AG09309 (cell line): ENCODE data around the gene TGFBR1.

Experiments
- DNase-seq: peaks from one replicate; pipeline ENCODE4 v3.0.0-alpha.2; 2010; ENCODE audit warnings: low read depth
- H3K4me3 ChIP-seq: 2 replicates; pipeline ENCODE4 v1.5.1; 2011; ENCODE audit warnings: mild to moderate bottlenecking, low read depth, low read length, moderate library complexity; ENCODE audit not compliant: control insufficient read depth
- CTCF ChIP-seq: IDR thresholded peaks from 2 replicates; pipeline ENCODE4 v1.5.1; 2011; ENCODE audit warnings: mild to moderate bottlenecking, low read depth, low read length, inconsistent platforms; ENCODE audit not compliant: insufficient read depth, control insufficient read depth; ENCODE audit errors: missing control alignments

The TGFBR1 gene

DNA sequence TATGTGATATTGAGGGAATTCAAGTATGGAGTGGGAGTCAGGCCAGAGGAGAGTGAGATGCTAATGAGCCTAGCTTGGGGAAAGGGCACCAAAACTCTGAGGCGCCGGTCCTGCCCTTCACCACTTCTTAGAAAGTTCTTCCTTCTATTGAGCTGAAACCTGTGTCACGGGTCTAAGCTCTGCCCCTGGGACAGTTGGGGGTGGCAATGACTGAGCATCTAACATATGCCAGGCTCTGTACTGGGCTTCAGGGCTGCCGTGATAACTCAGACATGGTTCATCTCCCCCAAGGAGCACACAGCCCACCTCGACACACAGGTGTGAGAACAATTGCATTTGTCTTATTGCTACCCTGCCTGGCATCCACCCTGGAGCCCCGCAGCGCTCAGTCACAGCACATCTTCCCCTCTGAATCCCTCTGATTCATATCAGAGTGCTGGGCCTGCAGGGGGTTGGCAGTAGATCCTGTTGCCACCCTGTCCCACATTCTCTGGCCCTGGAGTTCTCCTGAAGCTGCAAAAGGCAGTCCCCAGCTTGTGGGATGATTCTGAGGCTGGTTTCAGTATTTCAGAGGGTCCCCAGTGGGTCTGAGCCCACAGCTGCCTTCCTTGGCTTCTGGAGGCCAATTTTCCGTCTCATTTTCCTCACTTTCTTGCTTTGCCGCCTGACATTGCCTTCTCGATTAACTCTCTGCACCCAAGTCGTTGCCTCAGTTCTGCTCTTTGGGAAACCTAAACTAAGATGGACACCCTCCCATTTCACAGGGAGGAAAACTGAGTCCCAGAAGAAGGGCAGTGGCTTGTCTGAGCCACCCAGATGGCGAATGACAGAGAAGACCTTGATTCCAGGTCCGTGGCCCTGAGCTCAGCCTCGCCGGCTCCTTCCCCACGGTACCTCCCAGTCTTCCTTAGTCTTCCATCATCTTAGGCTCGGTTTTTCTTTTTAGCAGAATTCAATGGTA is 74.3 kb downstream of the TGFBR1 start:
- no peak for TF ChIP-seq CTCF
- H3K4me3 ChIP-seq, result no peak overlapping the region
- no peak for DNase-seq

DNA sequence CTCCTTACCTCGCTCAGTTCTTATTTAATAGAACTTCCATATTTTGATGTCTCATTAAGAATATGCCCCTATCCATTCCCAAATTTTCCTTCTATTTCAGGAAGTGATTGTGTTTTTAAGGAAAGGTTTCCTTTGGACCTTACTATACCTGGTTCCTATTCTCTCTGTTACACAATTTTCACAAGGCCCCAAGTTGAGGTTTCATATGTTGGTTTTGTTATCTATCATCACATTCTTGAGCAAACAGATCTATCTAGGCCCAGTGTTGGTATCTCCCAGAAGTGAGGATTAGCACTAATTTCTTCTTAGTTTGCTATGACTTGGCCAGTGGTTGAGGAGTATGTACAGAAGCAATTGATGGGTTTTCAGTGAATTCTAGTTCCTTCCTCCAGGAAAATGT is 75.3 kb downstream of the TGFBR1 start:
- H3K4me3 ChIP-seq, result no peak overlapping the region
- no peak for TF ChIP-seq CTCF
- DNase-seq, result no peak

GRCh38 chr9:99180662-99181061 is 75.7 kb downstream of the TGFBR1 start:
- TF ChIP-seq CTCF, result no peak
- DNase-seq, result no peak
- H3K4me3 ChIP-seq, result no peak overlapping the region

GRCh38 chr9:99181206-99181605 is 76.3 kb downstream of the TGFBR1 start:
- DNase-seq, result no peak
- no peak overlapping the region for H3K4me3 ChIP-seq
- no peak for TF ChIP-seq CTCF

GRCh38 chr9:99181621-99182020 is 76.7 kb downstream of the TGFBR1 start:
- H3K4me3 ChIP-seq, result no peak overlapping the region
- DNase-seq, result no peak
- TF ChIP-seq CTCF, result no peak

DNA sequence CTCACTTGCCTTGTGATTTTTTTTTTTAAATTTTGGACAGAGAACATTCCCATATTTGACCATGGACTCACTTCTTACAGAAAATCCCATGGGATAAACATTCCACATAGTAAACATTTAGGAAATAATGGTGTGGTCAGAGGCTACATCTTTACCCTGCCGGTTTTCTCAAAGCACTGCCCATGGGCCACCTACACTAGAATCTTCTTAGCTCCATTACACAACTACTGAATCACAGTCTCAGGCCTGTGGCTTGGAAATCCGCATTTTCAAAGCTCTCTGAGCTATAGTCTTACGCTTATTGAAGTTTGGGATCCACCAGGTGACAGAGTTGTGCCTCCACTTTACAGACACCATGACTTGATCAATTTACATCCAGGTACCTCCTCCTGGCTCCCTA is 77.4 kb downstream of the TGFBR1 start:
- H3K4me3 ChIP-seq, result no peak overlapping the region
- TF ChIP-seq CTCF, result no peak
- DNase-seq, result no peak
